SK-N-SH (cell line): ENCODE results near the gene MAD1L1. TPM values are rescaled to one million over a fixed set of nuclear protein-coding genes. Genes with fewer than 3 reads are reported as not detected.

Source experiments
- CTCF ChIA-PET: fragments of 300-600, 350-600 bp; formaldehyde crosslinking; extraction: SDS; loops from one replicate; lab custom pipeline; 2021; lab: Yijun Ruan, JAX
- POLR2A ChIA-PET: fragments of 350-600 bp; sonication (Branson Sonifier 250); formaldehyde crosslinking; extraction: SDS; loops from one replicate; lab custom pipeline; 2020; ENCODE audit warnings: antibody characterized with exemption, inconsistent platforms; lab: Yijun Ruan, JAX
- DNase-seq: peaks from one replicate; pipeline ENCODE4 v3.0.0; 2012
- H2AFZ ChIP-seq: fragments of 200-600 bp; sonication (generic); 2 replicates; pipeline ENCODE4 v1.8.1; 2016; ENCODE audit warnings: antibody characterized with exemption, mild to moderate bottlenecking, low read depth
- H3F3A ChIP-seq: fragments of 200-600 bp; sonication (generic); replicated peaks from 2 replicates; pipeline ENCODE3; 2016; ENCODE audit warnings: antibody characterized with exemption, mild to moderate bottlenecking; ENCODE audit not compliant: insufficient read depth
- H3K27ac ChIP-seq, 2 experiments: fragments of 200-500 bp in 1 of 2; fragments of 200-600 bp in 1 of 2; sonication (Bioruptor generic) in 1 of 2; sonication (generic), shearing (Covaris generic) in 1 of 2; 2 replicates each; pipeline versions ENCODE4 v1.5.1 to v1.6.1; 2014 to 2016; ENCODE audit warnings: low read depth in 2 of 2, inconsistent platforms in 1 of 2, low read length in 1 of 2, mild to moderate bottlenecking in 1 of 2, mixed read lengths in 1 of 2
- H3K27me3 ChIP-seq: fragments of 200-600 bp; sonication (generic), shearing (Covaris generic); 2 replicates; pipeline ENCODE4 v1.6.1; 2016; ENCODE audit warnings: mixed run types; ENCODE audit not compliant: insufficient read depth
- H3K36me3 ChIP-seq, 2 experiments: fragments of 200-500 bp in 1 of 2; fragments of 200-600 bp in 1 of 2; sonication (Bioruptor generic) in 1 of 2; sonication (generic) in 1 of 2; replicated peaks in 1 of 2; 2 replicates each; pipeline versions ENCODE3 to v1.5.1; 2014 to 2016; ENCODE audit warnings: low read length in 1 of 2, mild to moderate bottlenecking in 1 of 2; ENCODE audit not compliant: insufficient read depth in 2 of 2, control insufficient read depth in 1 of 2
- H3K4me1 ChIP-seq, 2 experiments: fragments of 200-500 bp in 1 of 2; fragments of 200-600 bp in 1 of 2; sonication (Bioruptor generic) in 1 of 2; sonication (generic), shearing (Covaris generic) in 1 of 2; 2 replicates each; pipeline versions ENCODE4 v1.5.1 to v1.6.1; 2014 to 2016; ENCODE audit warnings: low read depth in 1 of 2, low read length in 1 of 2, mixed run types in 1 of 2; ENCODE audit not compliant: insufficient read depth in 2 of 2, control insufficient read depth in 1 of 2
- H3K4me2 ChIP-seq: fragments of 200-600 bp; sonication (generic), shearing (Covaris generic); 2 replicates; pipeline ENCODE4 v1.6.1; 2017; ENCODE audit warnings: mixed run types
- H3K4me3 ChIP-seq, 2 experiments: fragments of 200-500 bp in 1 of 2; fragments of 200-600 bp in 1 of 2; sonication (Bioruptor generic) in 1 of 2; sonication (generic), shearing (Covaris generic) in 1 of 2; 2 replicates each; pipeline versions ENCODE4 v1.5.1 to v1.8.1; 2014 to 2016; ENCODE audit warnings: low read depth in 2 of 2, inconsistent platforms in 1 of 2, low read length in 1 of 2, mild to moderate bottlenecking in 1 of 2, mixed read lengths in 1 of 2, moderate library complexity in 1 of 2
- H3K79me2 ChIP-seq: fragments of 200-600 bp; sonication (generic); 2 replicates; pipeline ENCODE4 v1.8.1; 2017; ENCODE audit warnings: mild to moderate bottlenecking; ENCODE audit not compliant: insufficient read depth
- H3K9ac ChIP-seq: fragments of 200-600 bp; sonication (generic); 2 replicates; pipeline ENCODE4 v1.6.1; 2017; ENCODE audit warnings: mixed run types
- H3K9me2 ChIP-seq: fragments of 200-600 bp; sonication (generic); 2 replicates; pipeline ENCODE4 v1.6.1; 2017; ENCODE audit warnings: mixed run types
- H3K9me3 ChIP-seq: fragments of 200-600 bp; sonication (generic); 2 replicates; pipeline ENCODE4 v1.6.1; 2017; ENCODE audit warnings: mixed run types, mild to moderate bottlenecking, moderate library complexity
- H4K20me1 ChIP-seq: fragments of 200-600 bp; sonication (generic); 2 replicates; pipeline ENCODE4 v1.6.1; 2017; ENCODE audit warnings: mild to moderate bottlenecking, mixed run types; ENCODE audit not compliant: insufficient read depth
- CHD2 ChIP-seq: fragments of 150-350 bp; IDR thresholded peaks from 2 replicates; pipeline ENCODE4 v1.6.1; 2018; ENCODE audit warnings: low read length; ENCODE audit not compliant: partially characterized antibody
- EP300 ChIP-seq, 2 experiments: IDR thresholded peaks; 2 replicates each; pipeline versions ENCODE4 v1.4.0 to v1.6.1; 2012; ENCODE audit warnings: borderline replicate concordance in 1 of 2, low read depth in 1 of 2, low read length in 1 of 2
- FOXJ3 ChIP-seq: sonication (generic); formaldehyde crosslinking; IDR thresholded peaks from 2 replicates; pipeline ENCODE4 v1.5.1; 2020; ENCODE audit warnings: mild to moderate bottlenecking, missing genetic modification reagents
- FOXM1 ChIP-seq: IDR thresholded peaks from 2 replicates; pipeline ENCODE4 v1.4.0; 2012; ENCODE audit warnings: low read depth, mild to moderate bottlenecking
- GABPA ChIP-seq: IDR thresholded peaks from 2 replicates; pipeline ENCODE4 v1.4.0; 2012; ENCODE audit warnings: low read depth, mild to moderate bottlenecking
- JUND ChIP-seq: IDR thresholded peaks from 2 replicates; pipeline ENCODE4 v1.4.0; 2012
- MAX ChIP-seq: IDR thresholded peaks from 2 replicates; pipeline ENCODE4 v1.4.0; 2012; ENCODE audit warnings: low read depth
- MXI1 ChIP-seq: IDR thresholded peaks from 2 replicates; pipeline ENCODE4 v1.6.1; 2012; ENCODE audit warnings: mild to moderate bottlenecking, low read depth, low read length, improper control_type of control experiment
- NRF1 ChIP-seq: IDR thresholded peaks from 2 replicates; pipeline ENCODE4 v1.6.1; 2012; ENCODE audit warnings: low read depth, mild to moderate bottlenecking, low read length
- PBX3 ChIP-seq: IDR thresholded peaks from 2 replicates; pipeline ENCODE4; 2012
- POLR2AphosphoS5 ChIP-seq: IDR thresholded peaks from 2 replicates; pipeline ENCODE4 v1.6.1; 2012; ENCODE audit warnings: low read depth, low read length
- REST ChIP-seq: IDR thresholded peaks from 2 replicates; pipeline ENCODE4 v1.6.1; 2012; ENCODE audit warnings: mild to moderate bottlenecking, low read depth, low read length, moderate library complexity
- SIN3A ChIP-seq: IDR thresholded peaks from 2 replicates; pipeline ENCODE4 v1.6.1; 2012; ENCODE audit warnings: low read depth, mild to moderate bottlenecking, low read length, moderate library complexity, borderline replicate concordance
- SMC3 ChIP-seq: IDR thresholded peaks from 2 replicates; pipeline ENCODE4 v1.6.1; 2012; ENCODE audit warnings: low read depth, low read length, improper control_type of control experiment
- TEAD4 ChIP-seq: IDR thresholded peaks from 2 replicates; pipeline ENCODE4 v1.4.0; 2012; ENCODE audit warnings: mild to moderate bottlenecking, borderline replicate concordance; ENCODE audit not compliant: insufficient read depth
- YY1 ChIP-seq: IDR thresholded peaks from 2 replicates; pipeline ENCODE4 v1.4.0; 2012; ENCODE audit warnings: low read depth, mild to moderate bottlenecking
- ZBTB33 ChIP-seq: IDR thresholded peaks from 2 replicates; pipeline ENCODE4 v1.4.0; 2012; ENCODE audit warnings: low read depth, borderline replicate concordance
- WGBS: methylation state at CpG from one replicate; pipeline ENCODE4 v1.1.6; 2017; ENCODE audit warnings: low lambda C conversion rate; 5-methylcytosine and 5-hydroxymethylcytosine counted together
- polyA plus RNA-seq, 3 experiments: library from polyadenylated mRNA; depleted of rRNA; stranded (reverse); fragments of >200 nt; gene quantifications; 2 replicates each; pipeline ENCODE4 v1.2.3, GENCODE V29; 2012

Gene MAD1L1
- polyA plus RNA-seq, 1 of the 3 experiments (the other 2 are of a cell fraction) = 46.2 TPM

GRCh38 chr7:1859266-1860035 lies 373.3 kb downstream of the MAD1L1 start:
- Histone ChIP-seq H3K9me2 (no peaks in the 10 kb centered on the region), H3K4me2 (no peak overlapping the region), H3K36me3 (no peaks in the 10 kb centered on the region), H3K9me3 (no peaks in the 10 kb centered on the region), H4K20me1 (no peaks in the 10 kb centered on the region), H3K4me1 (peaks cover 0 to 56% of the 10 kb centered on the region in 2 experiments; a peak in 1 of 4 replicates), H3K9ac (no peak overlapping the region), H3F3A (no peaks in the 10 kb centered on the region), H3K27ac (no peak overlapping the region; a peak in 1 of 4 replicates), H3K4me3 (no peak overlapping the region), H2AFZ (no peak overlapping the region), H3K27me3 (no peaks in the 10 kb centered on the region), H3K79me2 (no peaks in the 10 kb centered on the region)
- ChIA-PET CTCF (interaction anchor here (1.2 kb wide), 1 partner anchor 8 kb away, joined by 4 read pairs; no protein-coding TSS in a partner anchor), POLR2A (interaction anchor here (0.6 kb wide), 1 partner anchor 205 kb away, joined by 3 read pairs; no protein-coding TSS in a partner anchor)
- TF ChIP-seq SIN3A (no peak), GABPA (no peak), CHD2 (no peak), REST (no peak), TEAD4 (no peak), NRF1 (no peak), EP300 (IDR thresholded peaks at IDR 0.05; ENCODE audit: borderline replicate concordance in 1 of 2, low read depth in 1 of 2, low read length in 1 of 2) (no peak), SMC3 (no peak), JUND (no peak), MAX (no peak), FOXM1 (no peak), MXI1 (no peak), ZBTB33 (no peak), PBX3 (no peak), POLR2AphosphoS5 (no peak), YY1 (no peak), FOXJ3 (CRISPR knock-in tag) (no peak)
- 96% methylated on average over 25 of the region's 26 CpGs for WGBS
- no peak for DNase-seq
